H9 (cell line): ENCODE measurements around the gene ABCC3. TPM values are rescaled to one million over a fixed set of nuclear protein-coding genes. Genes with fewer than 3 reads are reported as not detected.

Experiments used
- DNase-seq: peaks from one replicate; pipeline ENCODE4 v3.0.0-alpha.2; 2017
- H2AFZ ChIP-seq: one replicate; pipeline ENCODE4 v1.6.1; 2013; ENCODE audit warnings: mild to moderate bottlenecking, low read length, control low read depth, moderate library complexity
- H2AK5ac ChIP-seq: 2 replicates; pipeline ENCODE4 v1.6.1; 2013; ENCODE audit warnings: low read length, control low read depth, mixed read lengths; ENCODE audit not compliant: insufficient read length
- H2BK120ac ChIP-seq: one replicate; pipeline ENCODE4 v1.6.1; 2013; ENCODE audit warnings: low read depth, mild to moderate bottlenecking, low read length, control low read depth, inconsistent platforms; ENCODE audit not compliant: poor library complexity, severe bottlenecking
- H2BK12ac ChIP-seq: 2 replicates; pipeline ENCODE4 v1.6.1; 2013; ENCODE audit warnings: low read length, control low read depth, mixed read lengths, low read depth; ENCODE audit not compliant: insufficient read length
- H2BK15ac ChIP-seq: 2 replicates; pipeline ENCODE4 v1.6.1; 2013; ENCODE audit warnings: low read depth, low read length, control low read depth
- H2BK20ac ChIP-seq: one replicate; pipeline ENCODE4 v1.6.1; 2013; ENCODE audit warnings: low read depth, mild to moderate bottlenecking, low read length, control low read depth, inconsistent platforms; ENCODE audit not compliant: poor library complexity, severe bottlenecking
- H2BK5ac ChIP-seq: 2 replicates; pipeline ENCODE4 v1.6.1; 2013; ENCODE audit warnings: low read length, control low read depth, mixed read lengths; ENCODE audit not compliant: insufficient read length
- H3K14ac ChIP-seq: 2 replicates; pipeline ENCODE4 v1.6.1; 2013; ENCODE audit warnings: low read length, control low read depth; ENCODE audit not compliant: insufficient read depth
- H3K18ac ChIP-seq: 2 replicates; pipeline ENCODE4 v1.6.1; 2013; ENCODE audit warnings: low read depth, mild to moderate bottlenecking, mixed read lengths, low read length, control low read depth; ENCODE audit not compliant: insufficient read length
- H3K23ac ChIP-seq: 2 replicates; pipeline ENCODE4 v1.6.1; 2013; ENCODE audit warnings: low read length, control low read depth, mixed read lengths, low read depth; ENCODE audit not compliant: insufficient read length
- H3K23me2 ChIP-seq: 2 replicates; pipeline ENCODE4 v1.6.1; 2013; ENCODE audit warnings: low read depth, mild to moderate bottlenecking, mixed read lengths, low read length, control low read depth; ENCODE audit not compliant: insufficient read length, poor library complexity, severe bottlenecking
- H3K27ac ChIP-seq: 2 replicates; pipeline ENCODE4 v1.5.1; 2013; ENCODE audit warnings: low read length, control low read depth, mixed read lengths, low read depth; ENCODE audit not compliant: insufficient read length
- H3K27me3 ChIP-seq: 2 replicates; pipeline ENCODE4 v1.6.1; 2013; ENCODE audit warnings: low read length, control low read depth, inconsistent platforms; ENCODE audit not compliant: insufficient read depth
- H3K4ac ChIP-seq: 2 replicates; pipeline ENCODE4 v1.6.1; 2013; ENCODE audit warnings: low read depth, mild to moderate bottlenecking, control low read depth, inconsistent platforms, low read length, moderate library complexity
- H3K4me1 ChIP-seq: 2 replicates; pipeline ENCODE4 v1.6.1; 2013; ENCODE audit warnings: low read length, control low read depth, inconsistent platforms; ENCODE audit not compliant: insufficient read depth
- H3K4me2 ChIP-seq: 2 replicates; pipeline ENCODE4 v1.6.1; 2013; ENCODE audit warnings: low read length, control low read depth, mixed read lengths; ENCODE audit not compliant: insufficient read length, insufficient read depth
- H3K56ac ChIP-seq: 2 replicates; pipeline ENCODE4 v1.6.1; 2013; ENCODE audit warnings: low read depth, mild to moderate bottlenecking, mixed read lengths, low read length, control low read depth; ENCODE audit not compliant: insufficient read length
- H3K79me1 ChIP-seq: 2 replicates; pipeline ENCODE4 v1.6.1; 2013; ENCODE audit warnings: low read depth, mild to moderate bottlenecking, moderate library complexity, low read length, control low read depth, inconsistent platforms; ENCODE audit not compliant: insufficient read depth, poor library complexity, severe bottlenecking
- H3K79me2 ChIP-seq: 2 replicates; pipeline ENCODE4 v1.6.1; 2013; ENCODE audit warnings: low read length, control low read depth, inconsistent platforms; ENCODE audit not compliant: insufficient read depth
- H3K9ac ChIP-seq: 2 replicates; pipeline ENCODE4 v1.6.1; 2013; ENCODE audit warnings: low read length, control low read depth, mixed read lengths; ENCODE audit not compliant: insufficient read length; ENCODE audit errors: extremely low read depth
- H3K9me3 ChIP-seq: one replicate; pipeline ENCODE4 v1.6.1; 2013; ENCODE audit warnings: low read depth, low read length, inconsistent platforms; ENCODE audit not compliant: control insufficient read depth
- H3T11ph ChIP-seq: one replicate; pipeline ENCODE4 v1.6.1; 2013; ENCODE audit warnings: mild to moderate bottlenecking, low read length, control low read depth, inconsistent platforms
- H4K20me1 ChIP-seq: one replicate; pipeline ENCODE4 v1.6.1; 2013; ENCODE audit not compliant: control insufficient read depth, insufficient read length, insufficient read depth
- H4K5ac ChIP-seq: 2 replicates; pipeline ENCODE4 v1.6.1; 2013; ENCODE audit warnings: low read depth, mild to moderate bottlenecking, mixed read lengths, low read length, control low read depth; ENCODE audit not compliant: insufficient read length
- H4K8ac ChIP-seq: replicated peaks from 2 replicates; pipeline ENCODE4 v1.6.1; 2013; ENCODE audit warnings: low read length, control low read depth, mixed read lengths, low read depth; ENCODE audit not compliant: insufficient read length
- H4K91ac ChIP-seq: 2 replicates; pipeline ENCODE4 v1.6.1; 2013; ENCODE audit warnings: low read depth, mild to moderate bottlenecking, moderate library complexity, mixed read lengths, low read length, control low read depth; ENCODE audit not compliant: insufficient read length
- H3K27ac Mint-ChIP-seq, 3 experiments: 2 replicates in 2 of 3; 3 replicates in 1 of 3; pipeline ENCODE4 v1.8.0; 2020 to 2021; ENCODE audit warnings: mixed read lengths in 3 of 3, mild to moderate bottlenecking in 1 of 3, moderate library complexity in 1 of 3
- H3K27me3 Mint-ChIP-seq: 2 replicates; pipeline ENCODE4 v1.8.0; 2021; ENCODE audit warnings: low read depth, mild to moderate bottlenecking, moderate library complexity, mixed read lengths
- H3K36me3 Mint-ChIP-seq, 3 experiments: 2 replicates in 2 of 3; 3 replicates in 1 of 3; pipeline ENCODE4 v1.8.0; 2020 to 2021; ENCODE audit warnings: low read depth in 3 of 3, mixed read lengths in 3 of 3; ENCODE audit not compliant: insufficient read depth in 1 of 3
- H3K4me1 Mint-ChIP-seq, 2 experiments: 2 replicates each; pipeline ENCODE4 v1.8.0; 2020; ENCODE audit warnings: mixed read lengths in 2 of 2
- H3K4me3 Mint-ChIP-seq, 2 experiments: 2 replicates in 1 of 2; 3 replicates in 1 of 2; pipeline ENCODE4 v1.8.0; 2020 to 2021; ENCODE audit warnings: mild to moderate bottlenecking in 2 of 2, mixed read lengths in 2 of 2, moderate library complexity in 1 of 2
- H3K9me3 Mint-ChIP-seq, 2 experiments: 2 replicates in 1 of 2; 3 replicates in 1 of 2; pipeline ENCODE4 v1.8.0; 2020; ENCODE audit warnings: mild to moderate bottlenecking in 2 of 2, mixed read lengths in 2 of 2, moderate library complexity in 1 of 2
- CTCF ChIP-seq: fragments of 200-600 bp; sonication (generic); conservative IDR thresholded peaks from 3 replicates; pipeline ENCODE4 v1.8.0; 2021; ENCODE audit warnings: antibody characterized with exemption, mild to moderate bottlenecking
- WGBS: extraction: QIAGEN DNeasy Blood & Tissue Kit; methylation state at CpG from one replicate; pipeline ENCODE4 v1.1.7; 2013; ENCODE audit warnings: missing lambda C conversion rate, low lambda C conversion rate, mixed read lengths; ENCODE audit not compliant: insufficient read length; ENCODE audit errors: extremely low coverage; 5-methylcytosine and 5-hydroxymethylcytosine counted together
- total RNA-seq: library from RNA; stranded (reverse); gene quantifications from 2 replicates; pipeline ENCODE4 v1.2.1, GENCODE V29; 2021

The ABCC3 gene
- total RNA-seq, 1 experiment from 2014 or later, result 0.31 TPM

GRCh38 chr17:50661348-50661747 lies 26.7 kb downstream of the ABCC3 start:
- no peak overlapping the region for H4K8ac ChIP-seq
- H2BK5ac ChIP-seq, result no peak overlapping the region
- no peak overlapping the region for H2BK12ac ChIP-seq
- no peak overlapping the region for H2BK20ac ChIP-seq
- H3K4me1 ChIP-seq, result peaks cover 6% of the 10 kb centered on the region; the same call in 1 of the 2 replicates
- H2AFZ ChIP-seq, result no peak overlapping the region
- no peak overlapping the region for H3K4me2 ChIP-seq
- H3K4me3 Mint-ChIP-seq, result no peak overlapping the region; a peak in 1 of 5 replicates
- no peak overlapping the region for H2BK15ac ChIP-seq
- peaks cover 9% of the 10 kb centered on the region for H3K27me3 Mint-ChIP-seq
- no peaks in the 10 kb centered on the region for H3K23me2 ChIP-seq
- no peak overlapping the region for H2BK120ac ChIP-seq
- no peaks in the 10 kb centered on the region; a peak in 1 of 7 replicates for H3K36me3 Mint-ChIP-seq
- no peaks in the 10 kb centered on the region for H3K9me3 Mint-ChIP-seq
- H3K4me1 Mint-ChIP-seq, result peaks cover 29 to 30% of the 10 kb centered on the region in 2 experiments
- no peak for DNase-seq
- TF ChIP-seq CTCF, result no peak
- no peak overlapping the region for H3K18ac ChIP-seq
- H3K56ac ChIP-seq, result no peak overlapping the region
- no peak overlapping the region for H2AK5ac ChIP-seq
- no peak overlapping the region for H3K14ac ChIP-seq
- H3K79me2 ChIP-seq, result no peaks in the 10 kb centered on the region
- no peaks in the 10 kb centered on the region for H4K20me1 ChIP-seq
- no peaks in the 10 kb centered on the region for H3K27me3 ChIP-seq
- H4K5ac ChIP-seq, result no peak overlapping the region
- no CpG with 5 or more reads among the region's 5 CpGs for WGBS
- H3T11ph ChIP-seq, result no peak overlapping the region
- H3K79me1 ChIP-seq, result no peaks in the 10 kb centered on the region
- no peak overlapping the region for H3K9ac ChIP-seq
- H3K4ac ChIP-seq, result no peak overlapping the region
- H3K23ac ChIP-seq, result no peak overlapping the region
- H3K27ac ChIP-seq, result no peak overlapping the region
- H3K27ac Mint-ChIP-seq, result peak overlapping the region in 2 of 3 experiments; percentile 59 to 95; a peak in 3 of 7 replicates
- no peaks in the 10 kb centered on the region for H3K9me3 ChIP-seq
- no peak overlapping the region for H4K91ac ChIP-seq
